ENCODE results near the gene NUP43.
"Not testable (repeated sequence)": the region's sequence is repeated elsewhere in the genome, so short reads cannot be mapped to it uniquely, and the experiment has no call there.

Gene NUP43

GRCh38 chr6:149746147-149746946 is at the start of gene NUP43:
NUP43 (minus strand) TSS chr6:149746529; CDS start chr6:149746495, 34 bp downstream.
- Mint-ChIP-seq H3K27me3 (no peaks in the 10 kb centered on the region), H3K9me3 (no peaks in the 10 kb centered on the region), H3K4me3 (peak within 1 kb of the TSS; percentile 99), H3K27ac (peak within 1 kb of the TSS; percentile 96), H3K36me3 (no peaks in the 10 kb centered on the region), H3K4me1 (peaks cover 29% of the 10 kb centered on the region)

- Mint-ChIP-seq H3K27me3 (no peaks in the 10 kb centered on the region), H3K4me1 (no peaks in the 10 kb centered on the region), H3K9me3 (no peaks in the 10 kb centered on the region), H3K36me3 (peaks cover 7% of the 10 kb centered on the region), H3K4me3 (no peak overlapping the region), H3K27ac (no peak overlapping the region)
Measured at GRCh38 chr6:149783551-149783950, 37.2 kb upstream of the NUP43 start.

GRCh38 chr6:149782337-149782736 is 36.0 kb upstream of the NUP43 start:
- Mint-ChIP-seq H3K27me3 (no peaks in the 10 kb centered on the region), H3K4me1 (no peaks in the 10 kb centered on the region), H3K36me3 (peaks cover 5% of the 10 kb centered on the region), H3K27ac (no peak overlapping the region), H3K4me3 (no peak overlapping the region), H3K9me3 (no peaks in the 10 kb centered on the region)

GRCh38 chr6:149781715-149782114 is 35.4 kb upstream of the NUP43 start:
- no peak overlapping the region for H3K4me3 Mint-ChIP-seq
- H3K27ac Mint-ChIP-seq, result no peak overlapping the region
- no peaks in the 10 kb centered on the region for H3K9me3 Mint-ChIP-seq
- H3K36me3 Mint-ChIP-seq, result peaks cover 5% of the 10 kb centered on the region
- no peaks in the 10 kb centered on the region for H3K27me3 Mint-ChIP-seq
- H3K4me1 Mint-ChIP-seq, result no peaks in the 10 kb centered on the region

GRCh38 chr6:149779644-149779963 is 33.3 kb upstream of the NUP43 start:
- Mint-ChIP-seq H3K4me3 (no peak overlapping the region), H3K36me3 (peaks cover 7% of the 10 kb centered on the region), H3K4me1 (no peaks in the 10 kb centered on the region), H3K27ac (no peak overlapping the region), H3K9me3 (no peaks in the 10 kb centered on the region), H3K27me3 (no peaks in the 10 kb centered on the region)

GRCh38 chr6:149777624-149778023 is 31.3 kb upstream of the NUP43 start:
- Mint-ChIP-seq H3K4me1 (no peaks in the 10 kb centered on the region), H3K27ac (no peak overlapping the region), H3K36me3 (peaks cover 5% of the 10 kb centered on the region), H3K9me3 (no peaks in the 10 kb centered on the region), H3K4me3 (no peak overlapping the region), H3K27me3 (no peaks in the 10 kb centered on the region)

GRCh38 chr6:149771925-149772324 is 25.6 kb upstream of the NUP43 start:
- H3K9me3 Mint-ChIP-seq, result no peaks in the 10 kb centered on the region
- no peak overlapping the region for H3K27ac Mint-ChIP-seq
- H3K4me3 Mint-ChIP-seq, result no peak overlapping the region
- peaks cover 15% of the 10 kb centered on the region for H3K4me1 Mint-ChIP-seq
- H3K36me3 Mint-ChIP-seq, result peaks cover 9% of the 10 kb centered on the region
- no peaks in the 10 kb centered on the region for H3K27me3 Mint-ChIP-seq

- Mint-ChIP-seq H3K4me1 (peaks cover 15% of the 10 kb centered on the region), H3K36me3 (peaks cover 13% of the 10 kb centered on the region), H3K27ac (peak overlapping the region; percentile 6), H3K9me3 (no peaks in the 10 kb centered on the region), H3K27me3 (no peaks in the 10 kb centered on the region), H3K4me3 (no peak overlapping the region)
Measured at GRCh38 chr6:149771185-149771584, 24.9 kb upstream of the NUP43 start.

- Mint-ChIP-seq H3K9me3 (no peaks in the 10 kb centered on the region), H3K36me3 (peaks cover 14% of the 10 kb centered on the region), H3K27ac (no peak overlapping the region), H3K4me1 (peaks cover 15% of the 10 kb centered on the region), H3K4me3 (no peak overlapping the region), H3K27me3 (no peaks in the 10 kb centered on the region)
Measured at GRCh38 chr6:149769676-149770075, 23.3 kb upstream of the NUP43 start.

- H3K27me3 Mint-ChIP-seq, result no peaks in the 10 kb centered on the region
- H3K9me3 Mint-ChIP-seq, result no peaks in the 10 kb centered on the region
- peaks cover 29% of the 10 kb centered on the region for H3K4me1 Mint-ChIP-seq
- H3K27ac Mint-ChIP-seq, result no peak overlapping the region
- no peak overlapping the region for H3K4me3 Mint-ChIP-seq
- peaks cover 14% of the 10 kb centered on the region for H3K36me3 Mint-ChIP-seq
Measured at GRCh38 chr6:149766156-149766769, 19.9 kb upstream of the NUP43 start.

GRCh38 chr6:149763866-149764265 is 17.5 kb upstream of the NUP43 start:
- peaks cover 34% of the 10 kb centered on the region for H3K4me1 Mint-ChIP-seq
- H3K4me3 Mint-ChIP-seq, result no peak overlapping the region
- no peak overlapping the region for H3K27ac Mint-ChIP-seq
- H3K36me3 Mint-ChIP-seq, result peaks cover 9% of the 10 kb centered on the region
- no peaks in the 10 kb centered on the region for H3K9me3 Mint-ChIP-seq
- H3K27me3 Mint-ChIP-seq, result no peaks in the 10 kb centered on the region

GRCh38 chr6:149761438-149761837 is 15.1 kb upstream of the NUP43 start:
- H3K27ac Mint-ChIP-seq, result no peak overlapping the region
- no peaks in the 10 kb centered on the region for H3K27me3 Mint-ChIP-seq
- H3K4me3 Mint-ChIP-seq, result no peak overlapping the region
- H3K9me3 Mint-ChIP-seq, result no peaks in the 10 kb centered on the region
- peaks cover 32% of the 10 kb centered on the region for H3K4me1 Mint-ChIP-seq
- H3K36me3 Mint-ChIP-seq, result peaks cover 6% of the 10 kb centered on the region

GRCh38 chr6:149756261-149756636 is 9.9 kb upstream of the NUP43 start:
- H3K4me3 Mint-ChIP-seq, result no peak overlapping the region
- H3K4me1 Mint-ChIP-seq, result peaks cover 32% of the 10 kb centered on the region
- H3K27ac Mint-ChIP-seq, result no peak overlapping the region
- no peaks in the 10 kb centered on the region for H3K36me3 Mint-ChIP-seq
- H3K9me3 Mint-ChIP-seq, result no peaks in the 10 kb centered on the region
- H3K27me3 Mint-ChIP-seq, result no peaks in the 10 kb centered on the region

- H3K4me1 Mint-ChIP-seq, result peaks cover 30% of the 10 kb centered on the region
- no peaks in the 10 kb centered on the region for H3K9me3 Mint-ChIP-seq
- H3K36me3 Mint-ChIP-seq, result no peaks in the 10 kb centered on the region
- H3K4me3 Mint-ChIP-seq, result no peak overlapping the region
- no peak overlapping the region for H3K27ac Mint-ChIP-seq
- H3K27me3 Mint-ChIP-seq, result no peaks in the 10 kb centered on the region
Measured at GRCh38 chr6:149755300-149756260, 9.3 kb upstream of the NUP43 start.

- Mint-ChIP-seq H3K27ac (no peak overlapping the region), H3K4me3 (no peak overlapping the region), H3K4me1 (peaks cover 25% of the 10 kb centered on the region), H3K36me3 (no peaks in the 10 kb centered on the region), H3K9me3 (no peaks in the 10 kb centered on the region), H3K27me3 (no peaks in the 10 kb centered on the region)
Measured at GRCh38 chr6:149754548-149754947, 8.2 kb upstream of the NUP43 start.

- H3K9me3 Mint-ChIP-seq, H3K4me3 Mint-ChIP-seq, H3K36me3 Mint-ChIP-seq, H3K27me3 Mint-ChIP-seq, H3K27ac Mint-ChIP-seq: not testable (repeated sequence)
- H3K4me1 Mint-ChIP-seq, result peaks cover 25% of the 10 kb centered on the region
Measured at GRCh38 chr6:149753374-149753637, 7.0 kb upstream of the NUP43 start.

Measured in activated naive CD4-positive, alpha-beta T cell treated with anti-CD3 and anti-CD28 coated beads, Interleukin-2, amount 50 U/mL, for 24 hours (primary cell).